Trophoblast cell (in vitro differentiated cells and primary cell): ENCODE results near the gene CNTRL.
A peak's percentile ranks its signal among the peaks of the same experiment; 100 is the strongest.
"Not testable (repeated sequence)": the region's sequence is repeated elsewhere in the genome, so short reads cannot be mapped to it uniquely, and the experiment has no call there.

Source experiments
- DNase-seq, 2 donors: peaks; one replicate each; pipeline ENCODE4 v3.0.0-alpha.2; 2016
- H2AFZ ChIP-seq: 2 replicates; pipeline ENCODE4 v1.6.1; 2013; ENCODE audit warnings: low read length, moderate library complexity, mild to moderate bottlenecking; ENCODE audit not compliant: insufficient read depth, poor library complexity
- H2AK5ac ChIP-seq: 2 replicates; pipeline ENCODE4 v1.6.1; 2013; ENCODE audit warnings: mild to moderate bottlenecking, low read length
- H2BK120ac ChIP-seq: 2 replicates; pipeline ENCODE4 v1.6.1; 2013; ENCODE audit warnings: low read length, mild to moderate bottlenecking, moderate library complexity; ENCODE audit not compliant: insufficient read depth, poor library complexity
- H2BK12ac ChIP-seq: 2 replicates; pipeline ENCODE4 v1.6.1; 2013; ENCODE audit warnings: mild to moderate bottlenecking, low read length, moderate library complexity
- H2BK5ac ChIP-seq: 2 replicates; pipeline ENCODE4 v1.6.1; 2013; ENCODE audit warnings: low read length, low read depth, moderate library complexity, mild to moderate bottlenecking; ENCODE audit not compliant: poor library complexity
- H3K14ac ChIP-seq: 2 replicates; pipeline ENCODE4 v1.6.1; 2013; ENCODE audit warnings: mild to moderate bottlenecking, low read length
- H3K18ac ChIP-seq: 2 replicates; pipeline ENCODE4 v1.6.1; 2013; ENCODE audit warnings: mild to moderate bottlenecking, low read length
- H3K23ac ChIP-seq: 2 replicates; pipeline ENCODE4 v1.6.1; 2013; ENCODE audit warnings: low read length
- H3K27ac ChIP-seq: 2 replicates; pipeline ENCODE4 v1.5.1; 2013; ENCODE audit warnings: low read depth, mild to moderate bottlenecking, inconsistent platforms, low read length, moderate library complexity
- H3K27me3 ChIP-seq: 2 replicates; pipeline ENCODE4 v1.6.1; 2013; ENCODE audit warnings: inconsistent platforms, mild to moderate bottlenecking, low read length, moderate library complexity; ENCODE audit not compliant: insufficient read depth
- H3K36me3 ChIP-seq, 2 experiments: 1 replicate in 1 of 2; 2 replicates in 1 of 2; pipeline ENCODE4 v1.6.1; 2013; ENCODE audit warnings: low read length in 2 of 2, mild to moderate bottlenecking in 2 of 2, moderate library complexity in 1 of 2; ENCODE audit not compliant: insufficient read depth in 2 of 2, control insufficient read depth in 1 of 2
- H3K4ac ChIP-seq: 2 replicates; pipeline ENCODE4 v1.6.1; 2013; ENCODE audit warnings: low read depth, mild to moderate bottlenecking, low read length, moderate library complexity
- H3K4me1 ChIP-seq, 2 experiments: 1 replicate in 1 of 2; 2 replicates in 1 of 2; pipeline ENCODE4 v1.6.1; 2013; ENCODE audit warnings: low read length in 2 of 2, mild to moderate bottlenecking in 2 of 2, moderate library complexity in 1 of 2; ENCODE audit not compliant: insufficient read depth in 2 of 2, control insufficient read depth in 1 of 2
- H3K4me2 ChIP-seq: 2 replicates; pipeline ENCODE4 v1.6.1; 2013; ENCODE audit warnings: inconsistent platforms, mild to moderate bottlenecking, low read length, moderate library complexity
- H3K4me3 ChIP-seq: 2 replicates; pipeline ENCODE4 v1.5.1; 2013; ENCODE audit warnings: mild to moderate bottlenecking, low read depth, low read length, inconsistent platforms
- H3K79me1 ChIP-seq: one replicate; pipeline ENCODE4 v1.6.1; 2013; ENCODE audit warnings: low read length
- H3K79me2 ChIP-seq: 2 replicates; pipeline ENCODE4 v1.6.1; 2013; ENCODE audit warnings: low read length, mild to moderate bottlenecking; ENCODE audit not compliant: control insufficient read depth, insufficient read depth, poor library complexity
- H3K9ac ChIP-seq: 2 replicates; pipeline ENCODE4 v1.6.1; 2013; ENCODE audit warnings: mild to moderate bottlenecking, low read length
- H3K9me3 ChIP-seq: 2 replicates; pipeline ENCODE4 v1.6.1; 2013; ENCODE audit warnings: low read depth, mild to moderate bottlenecking, control low read depth, inconsistent platforms, low read length; ENCODE audit not compliant: insufficient read depth
- H4K12ac ChIP-seq: 2 replicates; pipeline ENCODE4 v1.6.1; 2013; ENCODE audit warnings: low read depth, mild to moderate bottlenecking, low read length, moderate library complexity
- H4K8ac ChIP-seq: 2 replicates; pipeline ENCODE4 v1.6.1; 2013; ENCODE audit warnings: low read depth, mild to moderate bottlenecking, low read length, moderate library complexity
- H4K91ac ChIP-seq: one replicate; pipeline ENCODE4 v1.6.1; 2013; ENCODE audit warnings: low read depth, mild to moderate bottlenecking, low read length, moderate library complexity
- WGBS: extraction: QIAGEN DNeasy Blood & Tissue Kit; methylation state at CpG from one replicate; pipeline ENCODE4 v1.1.7; 2013; ENCODE audit warnings: missing lambda C conversion rate; ENCODE audit not compliant: insufficient read length, insufficient coverage; ENCODE audit errors: extremely low coverage; 5-methylcytosine and 5-hydroxymethylcytosine counted together

The CNTRL gene

DNA sequence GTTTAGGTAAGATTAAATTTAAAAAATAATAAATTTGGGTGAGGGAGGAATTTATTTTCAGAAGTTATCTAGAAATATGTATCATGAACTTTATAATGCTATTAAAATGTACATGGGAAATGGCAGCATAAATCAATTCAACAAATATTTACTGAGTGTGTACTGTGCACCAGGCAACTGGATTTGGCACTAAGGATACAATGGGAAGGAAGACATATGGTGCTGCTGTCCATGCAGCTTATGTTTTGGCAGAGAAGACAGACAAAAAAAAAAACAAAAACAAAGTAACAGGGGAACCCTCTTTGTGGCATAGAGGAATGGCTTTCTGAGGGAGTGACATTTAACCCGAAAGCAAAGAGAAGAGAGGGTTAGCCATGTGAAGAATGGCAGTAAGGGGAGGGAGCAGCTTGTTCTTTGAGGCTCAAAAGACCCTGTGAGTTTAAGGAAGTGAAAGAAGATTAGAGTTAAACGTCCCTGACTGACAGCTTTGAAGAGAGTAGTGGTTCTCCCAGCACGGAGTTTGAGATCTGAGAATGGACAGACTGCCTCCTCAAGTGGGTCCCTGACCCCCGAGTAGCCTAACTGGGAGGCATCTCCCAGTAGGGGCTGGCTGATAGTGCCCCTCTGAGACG lies 23.9 kb downstream of the CNTRL start:
- H4K91ac ChIP-seq, result no peak overlapping the region
- H3K27ac ChIP-seq, result no peak overlapping the region
- H3K14ac ChIP-seq, result no peak overlapping the region
- no peak overlapping the region for H3K4ac ChIP-seq
- H4K12ac ChIP-seq, result no peak overlapping the region
- no peak overlapping the region for H2AK5ac ChIP-seq
- no CpG with 5 or more reads among the region's 5 CpGs for WGBS
- H3K79me1 ChIP-seq, result no peaks in the 10 kb centered on the region
- no peaks in the 10 kb centered on the region for H3K79me2 ChIP-seq
- no peaks in the 10 kb centered on the region for H3K27me3 ChIP-seq
- no peak overlapping the region for H2AFZ ChIP-seq
- H3K18ac ChIP-seq, result no peak overlapping the region
- H3K36me3 ChIP-seq, result no peaks in the 10 kb centered on the region
- H3K9ac ChIP-seq, result no peak overlapping the region
- H3K4me2 ChIP-seq, result no peak overlapping the region
- no peak overlapping the region for H4K8ac ChIP-seq
- H2BK120ac ChIP-seq, result no peak overlapping the region
- H3K4me1 ChIP-seq, result no peaks in the 10 kb centered on the region
- H2BK12ac ChIP-seq, result no peak overlapping the region
- H3K4me3 ChIP-seq, result no peak overlapping the region
- H2BK5ac ChIP-seq, result no peak overlapping the region
- H3K23ac ChIP-seq, result no peak overlapping the region
- no peaks in the 10 kb centered on the region for H3K9me3 ChIP-seq
- no peak for DNase-seq

DNA sequence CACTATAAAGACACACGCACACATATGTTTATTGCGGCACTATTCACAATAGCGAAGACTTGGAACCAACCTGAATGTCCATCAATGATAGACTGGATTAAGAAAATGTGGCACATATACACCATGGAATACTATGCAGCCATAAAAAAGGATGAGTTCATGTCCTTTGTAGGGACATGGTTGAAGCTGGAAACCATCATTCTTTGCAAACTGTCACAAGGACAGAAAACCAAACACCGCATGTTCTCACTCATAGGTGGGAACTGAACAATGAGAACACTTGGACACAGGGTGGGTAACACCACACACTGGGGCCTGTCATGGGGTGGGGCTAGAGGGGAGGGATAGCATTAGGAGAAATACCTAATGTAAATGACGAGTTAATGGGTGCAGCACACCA lies 29.3 kb downstream of the CNTRL start:
- H4K91ac ChIP-seq, H3K18ac ChIP-seq, H3K27ac ChIP-seq, H2BK120ac ChIP-seq, H3K79me2 ChIP-seq, H4K12ac ChIP-seq, H3K9ac ChIP-seq, H2BK5ac ChIP-seq, DNase-seq, H3K27me3 ChIP-seq, H2AK5ac ChIP-seq, H3K4me1 ChIP-seq, H2AFZ ChIP-seq, H3K9me3 ChIP-seq, H4K8ac ChIP-seq, H3K79me1 ChIP-seq, H3K4ac ChIP-seq, H3K4me3 ChIP-seq, H3K4me2 ChIP-seq, H2BK12ac ChIP-seq, H3K36me3 ChIP-seq, H3K23ac ChIP-seq, H3K14ac ChIP-seq: not testable (repeated sequence)
- WGBS, result no CpG with 5 or more reads among the region's 5 CpGs

DNA sequence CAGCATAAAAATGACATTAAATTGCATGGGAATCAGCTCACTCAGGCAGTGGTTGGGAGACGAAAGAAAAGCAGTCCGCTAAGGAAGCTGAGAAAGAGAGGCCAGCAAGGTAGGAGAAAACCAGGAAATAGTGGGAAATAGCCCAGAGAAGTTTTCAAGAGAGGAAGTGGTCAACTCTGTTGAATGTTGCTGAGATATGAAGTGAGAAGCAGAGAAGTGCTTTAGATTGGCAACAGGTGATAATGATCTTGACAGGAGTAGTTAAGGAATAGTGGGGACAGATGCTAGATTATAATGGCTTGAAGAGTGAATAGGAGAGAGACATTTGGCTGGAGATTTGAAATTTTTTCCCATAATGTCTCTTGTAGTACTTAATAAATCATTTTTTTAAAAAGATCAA lies 30.8 kb downstream of the CNTRL start:
- Histone ChIP-seq H4K8ac (no peak overlapping the region), H2BK5ac (no peak overlapping the region), H4K91ac (no peak overlapping the region), H3K4ac (no peak overlapping the region), H4K12ac (no peak overlapping the region), H3K79me1 (no peaks in the 10 kb centered on the region), H3K23ac (no peak overlapping the region), H3K27ac (no peak overlapping the region), H2BK12ac (no peak overlapping the region), H3K9me3 (no peaks in the 10 kb centered on the region), H2AFZ (no peak overlapping the region), H3K79me2 (no peaks in the 10 kb centered on the region), H3K27me3 (no peaks in the 10 kb centered on the region), H3K4me2 (no peak overlapping the region), H3K36me3 (no peaks in the 10 kb centered on the region), H3K14ac (no peak overlapping the region), H2BK120ac (no peak overlapping the region), H3K4me3 (no peak overlapping the region), H2AK5ac (no peak overlapping the region), H3K18ac (no peak overlapping the region), H3K4me1 (no peaks in the 10 kb centered on the region), H3K9ac (no peak overlapping the region)
- WGBS, result no CpG with 5 or more reads among the region's 2 CpGs
- no peak for DNase-seq

GRCh38 chr9:121107029-121107428 lies 32.3 kb downstream of the CNTRL start:
- H3K4me2 ChIP-seq, result no peak overlapping the region
- DNase-seq, result peak in 1 of 2 donors; percentile 33
- no CpG with 5 or more reads among the region's 1 CpG for WGBS
- H3K14ac ChIP-seq, result no peak overlapping the region
- no peaks in the 10 kb centered on the region for H3K4me1 ChIP-seq
- H3K36me3 ChIP-seq, result no peaks in the 10 kb centered on the region
- H3K23ac ChIP-seq, result no peak overlapping the region
- no peak overlapping the region for H4K12ac ChIP-seq
- H3K18ac ChIP-seq, result no peak overlapping the region
- no peaks in the 10 kb centered on the region for H3K9me3 ChIP-seq
- H3K9ac ChIP-seq, result no peak overlapping the region
- H4K8ac ChIP-seq, result no peak overlapping the region
- no peak overlapping the region for H2AK5ac ChIP-seq
- no peak overlapping the region for H2BK120ac ChIP-seq
- no peak overlapping the region for H3K4me3 ChIP-seq
- no peak overlapping the region for H2BK12ac ChIP-seq
- H3K27ac ChIP-seq, result no peak overlapping the region
- no peaks in the 10 kb centered on the region for H3K79me2 ChIP-seq
- H2BK5ac ChIP-seq, result no peak overlapping the region
- H3K27me3 ChIP-seq, result no peaks in the 10 kb centered on the region
- H2AFZ ChIP-seq, result no peak overlapping the region
- no peak overlapping the region for H3K4ac ChIP-seq
- H4K91ac ChIP-seq, result no peak overlapping the region
- no peaks in the 10 kb centered on the region for H3K79me1 ChIP-seq
